Dedifferentiated amniotic fluid mesenchymal stem cell (primary cell): ENCODE data around the gene CIB1.

Experiments
- DNase-seq: peaks from one replicate; pipeline ENCODE4 v3.0.0-alpha.2; 2016; ENCODE audit errors: extremely low spot score

The CIB1 gene

GRCh38 chr15:90214553-90215196 lies 19.1 kb downstream of the CIB1 start:
- no peak for DNase-seq

- DNase-seq: no peak
These were observed 19.9 kb downstream of the CIB1 start for GRCh38 chr15:90213818-90214204.

GRCh38 chr15:90213122-90213817 lies 20.5 kb downstream of the CIB1 start:
- DNase-seq: no peak

DNA sequence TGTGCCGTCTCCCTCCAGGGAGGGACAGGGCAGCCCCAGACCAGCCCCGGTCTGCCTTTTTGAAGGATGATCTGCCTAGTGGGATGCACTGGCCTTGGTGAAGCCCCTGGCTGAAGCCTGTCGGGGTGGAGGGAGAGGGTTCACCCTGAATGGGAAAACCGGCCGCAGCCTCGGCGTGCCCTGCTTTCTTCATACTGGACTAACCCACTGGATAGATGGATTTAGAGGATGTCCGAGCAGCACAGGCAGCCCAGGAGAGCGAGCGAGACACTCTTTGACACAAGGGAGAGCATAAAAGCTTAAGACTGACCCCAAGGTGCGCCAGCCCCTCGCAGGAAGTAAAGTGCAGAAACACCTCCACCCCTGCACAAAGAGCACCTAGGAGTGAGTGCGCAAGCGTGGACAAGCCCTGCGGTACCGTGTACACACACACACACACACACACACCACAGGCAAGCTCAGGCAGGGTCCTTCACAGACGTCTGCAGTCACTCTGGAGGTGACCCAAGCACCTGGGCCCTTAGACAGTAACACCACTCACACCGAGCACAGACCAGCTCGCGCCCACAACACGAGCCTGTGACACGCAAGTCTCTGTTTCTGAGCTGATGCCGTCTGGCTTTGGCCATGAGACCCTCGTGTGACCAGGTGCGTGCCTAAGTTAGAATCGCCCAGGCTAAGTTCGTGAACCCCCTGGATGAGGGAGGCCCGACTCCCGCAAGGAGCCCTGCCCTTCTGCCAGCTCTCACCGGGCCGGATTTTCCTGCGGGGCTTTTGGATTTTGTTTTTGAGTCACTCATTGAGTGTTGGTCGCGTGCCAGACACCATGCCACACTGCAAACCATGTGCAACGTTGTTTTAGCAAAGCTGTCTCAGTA lies 21.3 kb downstream of the CIB1 start:
- no peak for DNase-seq

GRCh38 chr15:90211440-90212143 lies 22.1 kb downstream of the CIB1 start:
- DNase-seq: peak; percentile 29

GRCh38 chr15:90211009-90211408 lies 22.7 kb downstream of the CIB1 start:
- no peak for DNase-seq

DNA sequence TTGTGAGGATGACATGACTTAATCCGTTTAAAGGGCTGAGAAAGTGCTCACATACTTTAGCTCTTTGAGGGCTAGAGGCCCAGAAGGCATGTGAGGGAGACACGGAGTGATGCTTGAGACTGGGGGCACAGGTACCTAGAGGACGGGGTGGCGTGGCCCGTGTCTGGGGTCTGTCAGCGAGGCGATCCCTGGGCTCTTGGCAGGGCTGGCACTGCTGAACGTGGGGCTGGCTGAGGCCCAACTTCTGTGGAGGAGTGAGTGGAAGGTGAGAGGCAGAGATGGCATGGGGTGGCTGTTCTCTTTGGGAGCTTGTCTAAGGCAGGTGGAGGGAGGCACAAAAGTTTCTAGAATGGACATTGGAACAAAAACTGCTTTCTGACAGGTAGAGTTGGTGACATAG lies 23.1 kb downstream of the CIB1 start:
- no peak for DNase-seq

DNA sequence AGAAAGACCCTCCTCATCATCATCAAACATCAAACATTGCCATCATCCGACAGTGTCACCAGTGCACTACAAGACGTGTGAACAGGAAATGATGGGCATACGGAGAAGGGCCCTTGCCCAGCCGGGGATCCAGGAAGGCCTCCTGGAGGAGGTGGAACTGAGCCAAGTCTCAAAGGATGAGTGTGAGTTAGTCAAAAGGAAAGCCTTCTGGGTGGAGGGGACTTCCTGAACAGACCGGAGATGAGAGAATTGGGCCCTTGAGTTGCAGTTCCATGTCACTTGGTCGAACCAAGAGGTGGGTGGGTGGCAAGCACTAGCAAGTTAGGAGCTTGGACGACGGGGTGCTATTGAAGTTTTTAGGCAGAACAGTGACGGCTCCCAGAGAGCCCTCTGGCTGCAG lies 24.1 kb downstream of the CIB1 start:
- no peak for DNase-seq

DNA sequence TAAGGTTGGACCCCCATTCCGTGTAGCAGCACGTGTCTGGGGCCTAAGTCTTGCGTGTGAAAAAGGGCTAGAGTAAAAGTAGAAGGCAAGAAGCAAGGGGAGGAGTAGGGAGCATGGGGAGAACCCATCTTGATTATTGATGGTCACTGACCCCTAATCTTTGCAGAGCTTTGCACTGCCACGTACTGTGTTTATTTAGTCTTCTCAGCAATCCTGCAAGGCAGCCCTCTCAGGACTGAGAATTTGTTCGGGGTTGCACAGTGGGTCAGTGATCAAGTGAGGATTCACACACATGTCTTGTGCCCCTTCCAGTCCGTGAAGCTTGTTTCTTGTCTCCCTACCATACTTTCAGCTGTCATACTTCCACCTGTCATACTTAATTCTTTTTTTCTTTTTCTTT lies 25.4 kb downstream of the CIB1 start:
- no peak for DNase-seq

DNA sequence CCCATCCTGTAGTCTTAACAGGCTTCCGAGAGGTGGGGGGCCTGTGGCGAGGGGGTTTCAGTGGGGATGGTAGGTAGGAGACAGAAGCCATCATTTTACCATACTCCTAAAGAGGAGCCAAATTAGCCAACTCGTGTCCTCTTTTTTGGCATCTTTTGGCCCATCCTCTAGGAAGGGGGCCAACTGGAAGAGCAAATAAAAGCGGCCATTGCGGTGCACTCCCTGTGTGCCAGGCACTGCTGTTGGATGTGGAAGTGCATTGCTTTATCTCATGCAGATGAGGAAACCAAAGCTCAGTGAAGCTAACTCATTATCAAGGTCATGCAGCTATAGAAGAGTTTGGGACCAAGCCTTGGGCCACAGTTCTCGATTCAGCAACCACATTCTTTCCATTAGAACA lies 26.5 kb downstream of the CIB1 start:
- no peak for DNase-seq

DNA sequence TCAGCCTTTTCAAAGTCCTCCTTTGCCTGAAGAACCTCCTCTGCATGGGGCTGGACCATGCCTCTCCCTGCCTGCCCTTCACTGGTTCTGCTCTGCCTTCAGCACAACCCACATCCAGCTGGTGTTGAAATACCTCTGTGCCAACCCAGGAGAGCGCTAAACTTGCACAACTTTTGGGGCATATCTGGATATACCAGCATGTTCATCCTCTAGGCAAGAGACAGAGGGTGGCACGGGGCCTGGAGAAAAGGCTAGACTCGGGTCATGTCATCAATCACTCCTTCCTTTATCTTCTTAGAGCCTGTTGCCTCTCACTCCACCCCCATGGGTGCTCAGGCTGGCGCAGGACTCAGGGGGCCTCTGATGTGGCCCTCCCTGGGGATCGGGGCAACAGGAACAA lies 27.9 kb downstream of the CIB1 start:
- no peak for DNase-seq

DNA sequence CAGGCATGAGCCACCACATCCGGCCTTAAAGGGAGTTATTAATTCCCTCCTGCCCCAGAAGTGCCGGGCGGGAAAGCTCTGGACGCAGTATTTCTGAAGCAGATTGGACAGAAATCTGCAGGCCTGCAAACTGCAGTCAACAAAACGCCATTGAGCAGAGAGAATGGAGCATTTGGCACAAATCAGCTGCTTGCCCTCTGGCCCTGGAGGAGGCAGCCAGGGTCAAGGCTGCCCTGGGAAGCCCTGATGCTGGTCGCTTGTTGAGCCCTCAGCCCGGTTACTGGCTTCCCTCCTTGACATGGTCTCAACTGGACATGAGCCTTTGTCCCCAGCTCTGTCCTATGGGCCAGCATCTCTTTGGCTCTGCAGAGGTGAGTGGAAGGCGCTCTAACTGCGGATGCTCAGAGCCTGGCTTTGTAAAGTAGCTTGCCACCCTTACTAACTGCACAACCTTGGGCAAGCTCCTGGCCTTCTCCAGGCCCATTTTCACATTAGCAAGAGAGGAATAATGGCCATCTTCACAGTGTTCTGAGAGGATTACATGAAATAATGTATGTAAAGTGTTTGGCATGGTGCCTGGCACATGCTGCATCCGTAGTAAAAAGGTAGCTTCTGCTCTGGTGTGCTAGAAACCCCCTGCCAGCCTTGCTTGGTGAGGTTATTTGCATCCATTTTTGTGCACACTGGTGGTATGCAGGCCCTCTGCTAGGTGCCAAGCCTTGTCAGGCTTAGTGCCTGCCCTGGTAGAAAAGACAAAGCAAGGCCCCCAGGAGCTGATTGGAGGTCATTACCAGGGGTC lies 28.5 kb downstream of the CIB1 start:
- no peak for DNase-seq

DNA sequence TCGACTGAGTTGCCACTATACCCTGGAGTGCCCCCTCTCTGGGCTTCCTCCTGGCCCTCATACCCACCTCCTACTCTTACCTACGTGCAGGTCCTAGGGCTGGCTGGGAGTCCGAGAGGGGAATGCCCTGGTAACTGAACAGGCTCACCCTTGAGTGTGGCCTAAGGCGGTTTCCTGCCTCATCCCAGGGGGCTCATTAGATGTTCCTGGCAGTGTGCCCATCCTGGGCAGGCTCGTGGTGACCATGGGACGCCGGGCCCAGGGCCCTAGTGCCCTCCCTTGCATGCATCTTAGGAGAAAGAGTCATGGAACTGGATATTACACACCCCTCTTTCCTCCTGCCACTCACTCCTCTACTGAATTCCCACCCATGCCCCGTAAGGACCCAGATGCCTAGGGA lies 29.8 kb downstream of the CIB1 start:
- no peak for DNase-seq

DNA sequence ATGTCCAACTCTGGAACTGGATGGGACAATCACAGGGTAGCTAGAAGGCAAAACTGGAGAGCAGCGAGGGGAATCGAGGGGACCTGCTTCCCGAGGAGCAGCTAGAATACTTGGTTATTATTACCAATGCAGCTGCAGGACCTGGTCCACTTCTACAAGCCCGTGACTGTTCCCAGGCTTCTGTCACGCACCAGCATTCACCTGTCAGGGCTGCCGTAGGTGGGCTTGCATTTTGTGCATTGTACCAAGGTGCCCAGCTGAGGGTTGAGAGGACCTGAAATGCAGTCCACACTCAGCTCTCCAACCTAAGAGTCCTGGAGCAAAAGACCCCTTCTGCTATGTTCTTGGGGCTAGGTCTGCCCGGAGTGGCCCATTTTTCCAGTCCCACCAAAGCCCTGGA lies 30.3 kb downstream of the CIB1 start:
- DNase-seq: no peak

GRCh38 chr15:90202929-90203328 lies 30.8 kb downstream of the CIB1 start:
- DNase-seq: no peak

DNA sequence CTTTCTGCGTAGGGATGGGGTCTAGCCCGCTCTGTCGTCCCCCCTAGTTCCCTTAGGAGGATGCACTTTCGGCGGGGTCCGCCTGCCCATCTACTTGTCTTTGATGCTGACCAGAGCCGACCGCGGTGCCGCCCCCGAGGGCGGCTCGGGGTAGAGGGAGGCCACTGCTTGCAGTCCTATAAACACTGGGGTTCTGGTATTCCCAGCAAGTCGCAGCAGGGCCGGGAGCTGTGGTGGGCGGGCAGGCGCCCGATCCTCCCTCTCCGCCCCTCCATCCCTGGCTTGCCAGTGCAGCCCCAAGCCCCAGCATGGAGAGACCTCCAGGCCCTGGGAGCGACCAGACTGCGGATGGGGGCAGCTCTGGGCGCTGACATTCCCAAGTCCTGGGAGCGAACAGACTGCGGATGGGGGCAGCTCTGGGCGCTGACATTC lies 31.8 kb downstream of the CIB1 start:
- DNase-seq: no peak

- DNase-seq: peak; percentile 30
These were observed 32.4 kb downstream of the CIB1 start, which contains the start of gene SEMA4B for GRCh38 chr15:90201130-90201943. SEMA4B (plus strand) TSS chr15:90201330; CDS start chr15:90201579, 249 bp downstream.

DNA sequence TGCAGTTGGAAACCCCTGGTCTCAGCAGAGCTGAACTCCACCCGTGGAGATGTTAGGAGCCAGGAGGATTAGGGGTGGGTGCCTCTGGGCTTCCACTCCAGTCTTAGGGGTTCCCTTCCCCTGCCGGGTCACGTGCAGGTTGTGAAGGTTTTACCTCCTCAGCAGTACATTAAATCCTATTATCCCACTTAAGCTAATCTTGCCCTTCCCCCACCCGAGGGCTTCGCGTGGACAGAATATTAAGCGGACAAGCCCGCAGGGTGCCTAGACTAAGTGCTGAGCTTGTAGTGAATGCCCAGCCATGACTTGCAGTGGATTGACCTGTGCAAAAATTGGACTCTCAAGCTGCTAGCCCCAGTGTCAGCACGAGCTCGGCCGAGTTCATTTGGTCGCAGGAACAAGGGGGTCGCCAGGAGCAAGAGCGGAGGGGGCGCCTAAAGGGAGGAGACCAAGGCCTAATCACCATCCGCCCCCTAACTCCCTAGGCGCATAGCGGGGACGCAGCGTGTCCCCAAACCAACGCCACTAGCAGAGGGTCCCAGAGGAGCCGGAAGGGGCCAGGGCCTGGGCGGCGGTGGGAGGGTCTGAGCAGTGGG lies 33.1 kb downstream of the CIB1 start:
- DNase-seq: no peak

DNA sequence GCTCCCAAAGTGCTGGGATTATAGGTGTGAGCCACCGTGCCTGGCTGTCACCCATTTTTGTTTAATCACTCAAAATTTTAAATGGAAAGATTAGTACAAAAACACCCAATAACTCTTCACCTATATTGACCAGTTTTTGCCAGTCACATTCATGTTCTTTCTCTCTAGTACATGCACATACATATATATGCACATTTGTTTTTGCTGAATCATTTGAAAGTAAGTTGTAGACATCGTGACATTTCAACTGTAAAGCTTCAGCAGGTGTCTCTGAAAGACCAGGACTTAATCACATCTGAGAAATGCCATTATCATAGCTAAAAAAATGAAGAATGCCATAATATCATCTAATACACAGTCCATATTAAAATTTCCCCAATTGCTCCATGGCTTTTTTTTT lies 39.1 kb downstream of the CIB1 start:
- DNase-seq: no peak
